ENCODE measurements around the gene TOR1B. TPM values are rescaled to one million over a fixed set of nuclear protein-coding genes. Genes with fewer than 3 reads are reported as not detected.

The TOR1B gene
- total RNA-seq, 1 donor from 2014 or later: 32.8 TPM

- DNase-seq (ENCODE audit: low read depth): no peak
- no peak overlapping the region for H3K4me3 ChIP-seq (ENCODE audit: low read depth, low read length)
- no peak for TF ChIP-seq CTCF (IDR thresholded peaks at IDR 0.05; ENCODE audit: insufficient read depth, low read length, poor library complexity, severe bottlenecking)
These were observed 38.1 kb downstream of the TOR1B start for GRCh38 chr9:129841071-129841470.

GRCh38 chr9:129845373-129845772 is 42.4 kb downstream of the TOR1B start:
- no peak for TF ChIP-seq CTCF (IDR thresholded peaks at IDR 0.05; ENCODE audit: insufficient read depth, low read length, poor library complexity, severe bottlenecking)

More at GRCh38 chr9:129841071-129841470, 38.1 kb downstream of the TOR1B start:
- Histone ChIP-seq H3K36me3 (ENCODE audit: control insufficient read depth, insufficient read depth, low read length) (no peaks in the 10 kb centered on the region), H3K27me3 (ENCODE audit: control insufficient read depth, insufficient read depth, low read length) (no peaks in the 10 kb centered on the region)

DNA sequence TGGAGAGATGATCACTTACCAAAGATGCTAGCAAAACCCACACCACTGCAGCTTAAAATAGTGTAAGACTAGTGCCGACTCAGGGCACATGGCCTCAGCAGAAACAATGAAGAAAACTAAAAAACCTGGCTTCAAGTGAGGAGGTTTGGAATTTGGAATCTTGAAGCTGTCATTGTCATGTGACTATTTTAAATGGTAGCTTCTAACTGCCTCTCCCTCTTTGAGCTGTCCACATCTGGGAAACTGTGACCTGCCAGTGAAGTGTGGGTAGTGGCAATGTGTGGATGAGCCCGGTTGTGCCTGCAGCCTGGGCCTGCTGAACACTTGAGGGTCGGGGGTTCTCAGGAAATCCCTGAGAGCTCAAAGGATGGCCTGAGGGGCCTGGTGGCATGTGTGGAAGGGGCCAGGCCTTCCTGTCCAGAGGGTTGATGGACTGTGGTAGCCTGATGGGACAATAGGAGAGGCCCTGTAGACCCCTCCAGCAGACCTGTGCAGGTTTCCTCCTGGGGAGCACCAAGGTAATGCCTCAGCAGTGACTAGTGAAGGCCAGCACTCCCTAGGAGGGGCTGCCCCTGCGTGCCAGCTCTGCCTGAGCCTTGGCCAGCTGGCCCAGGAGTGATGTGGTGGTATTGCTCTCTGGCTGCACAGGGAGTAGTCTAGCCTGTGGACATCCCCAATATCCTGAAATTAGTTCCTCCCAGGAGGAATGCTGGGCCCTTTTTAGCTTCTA is 45.9 kb downstream of the TOR1B start:
- no peaks in the 10 kb centered on the region for H3K27me3 ChIP-seq (ENCODE audit: control insufficient read depth, insufficient read depth, low read length)
- no peak for TF ChIP-seq CTCF (IDR thresholded peaks at IDR 0.05; ENCODE audit: insufficient read depth, low read length, poor library complexity, severe bottlenecking)
- H3K4me3 ChIP-seq (ENCODE audit: low read depth, low read length): no peak overlapping the region
- DNase-seq (ENCODE audit: low read depth): no peak
- peaks cover 1% of the 10 kb centered on the region for H3K36me3 ChIP-seq (ENCODE audit: control insufficient read depth, insufficient read depth, low read length)

More at GRCh38 chr9:129845373-129845772, 42.4 kb downstream of the TOR1B start:
- Histone ChIP-seq H3K4me3 (ENCODE audit: low read depth, low read length) (no peak overlapping the region), H3K27me3 (ENCODE audit: control insufficient read depth, insufficient read depth, low read length) (no peaks in the 10 kb centered on the region), H3K36me3 (ENCODE audit: control insufficient read depth, insufficient read depth, low read length) (no peaks in the 10 kb centered on the region)
- DNase-seq (ENCODE audit: low read depth): no peak

GRCh38 chr9:129849901-129850300 is 46.9 kb downstream of the TOR1B start:
- DNase-seq (ENCODE audit: low read depth): no peak

GRCh38 chr9:129850821-129851550 is 48.0 kb downstream of the TOR1B start:
- no peaks in the 10 kb centered on the region for H3K27me3 ChIP-seq (ENCODE audit: control insufficient read depth, insufficient read depth, low read length)
- H3K4me3 ChIP-seq (ENCODE audit: low read depth, low read length): no peak overlapping the region
- H3K36me3 ChIP-seq (ENCODE audit: control insufficient read depth, insufficient read depth, low read length): peaks cover 3% of the 10 kb centered on the region
- no peak for TF ChIP-seq CTCF (IDR thresholded peaks at IDR 0.05; ENCODE audit: insufficient read depth, low read length, poor library complexity, severe bottlenecking)
- no peak for DNase-seq (ENCODE audit: low read depth)

More at GRCh38 chr9:129849901-129850300, 46.9 kb downstream of the TOR1B start:
- no peak for TF ChIP-seq CTCF (IDR thresholded peaks at IDR 0.05; ENCODE audit: insufficient read depth, low read length, poor library complexity, severe bottlenecking)
- H3K4me3 ChIP-seq (ENCODE audit: low read depth, low read length): no peak overlapping the region
- peaks cover 3% of the 10 kb centered on the region for H3K36me3 ChIP-seq (ENCODE audit: control insufficient read depth, insufficient read depth, low read length)
- H3K27me3 ChIP-seq (ENCODE audit: control insufficient read depth, insufficient read depth, low read length): no peaks in the 10 kb centered on the region
